ENCODE data around the gene TFPT. TPM values are rescaled to one million over a fixed set of nuclear protein-coding genes. Genes with fewer than 3 reads are reported as not detected.

The TFPT gene
- total and polyA plus RNA-seq, 2 of the 13 experiments (the other 11 are each of a cell fraction or from before 2014, with no cell fraction given), result 8.4 to 10.7 TPM

DNA sequence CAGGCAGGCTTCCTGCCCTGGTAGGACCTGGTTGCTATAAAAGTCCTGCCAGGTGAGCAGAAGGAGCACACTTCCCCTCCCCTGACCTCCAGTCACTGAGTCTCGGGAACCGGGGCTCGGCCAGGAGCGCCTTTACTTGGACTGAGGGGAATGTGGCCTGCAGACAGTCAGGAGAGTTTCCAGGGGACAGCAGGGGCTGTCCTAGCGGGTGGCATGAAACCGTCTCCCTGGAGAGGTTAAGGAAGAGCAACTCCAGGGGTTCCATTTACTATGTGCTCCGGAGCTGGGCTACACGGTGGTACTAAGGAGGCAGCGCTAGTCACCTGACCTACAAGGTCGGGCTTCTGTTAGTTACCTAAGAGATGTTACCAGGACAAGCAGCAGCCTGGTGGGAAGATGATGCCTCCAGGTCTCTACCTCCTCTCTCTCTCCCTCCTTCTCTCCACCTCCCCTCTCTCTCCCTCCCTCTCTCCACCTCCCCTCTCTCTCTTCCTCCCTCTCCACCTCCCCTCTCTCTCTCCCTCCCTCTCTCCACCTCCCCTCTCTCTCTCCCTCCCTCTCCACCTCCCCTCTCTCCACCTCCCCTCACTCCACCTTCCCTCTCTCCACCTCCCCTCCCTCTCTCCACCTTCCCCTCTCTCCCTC is 18.0 kb upstream of the TFPT start:
- CTCF ChIA-PET (ENCODE audit: low intra/inter-chr PET ratio, low total read pairs), result no interaction called here
- peaks cover 13% of the 10 kb centered on the region for H3K4me1 ChIP-seq (ENCODE audit: insufficient read depth, low read length)
- no peak overlapping the region for H3K27ac ChIP-seq (ENCODE audit: extremely low read length, insufficient read depth, low read length)
- peaks cover 2 to 12% of the 10 kb centered on the region in 2 experiments; a peak in 1 of 5 replicates for H3K36me3 ChIP-seq (replicated peaks in 1 of 2; ENCODE audit: control insufficient read depth in 1 of 2, insufficient read depth in 2 of 2, low read length in 2 of 2)
- no TSS peak for BruUV-seq (replicated peaks)
- peak; percentile 84 for DNase-seq (ENCODE audit: low spot score)
- peaks cover under 1% of the 10 kb centered on the region for H3K79me2 ChIP-seq (ENCODE audit: insufficient read depth, low read length)
- no peaks in the 10 kb centered on the region; a peak in 1 of 5 replicates for H3K27me3 ChIP-seq (ENCODE audit: control insufficient read depth in 1 of 2, insufficient read depth in 2 of 2, low read length in 2 of 2)
- H3K9me3 ChIP-seq (ENCODE audit: low read length), result peaks cover 5% of the 10 kb centered on the region
- peak; percentile 21; the same call in 1 of the 3 replicates for ATAC-seq
- POLR2A ChIA-PET, result no interaction called here
- H2AFZ ChIP-seq (ENCODE audit: low read length), result no peak overlapping the region
- in situ Hi-C loops (cut with HindIII; ENCODE audit: extremely low pct_ligation_motif_present, low pct_unique_long_range_greater_than_20kb), result no loop called here
- no peak overlapping the region for H3K9ac ChIP-seq (ENCODE audit: insufficient read depth, low read depth, low read length)
- 0 out of 2 replicates have a peak, but pooled peaks cover under 1% of the 10 kb centered on the region for H4K20me1 ChIP-seq (ENCODE audit: insufficient read depth, low read length)
- no peak for FAIRE-seq
- intact Hi-C loops (cut with micrococcal nuclease; ENCODE audit: unreplicated experiment), result no loop called here
- no peak overlapping the region for H3K4me2 ChIP-seq (ENCODE audit: low read depth, low read length)
- 83% methylated on average over 3 of the region's 10 CpGs for WGBS (ENCODE audit: low lambda C conversion rate)
- H3K4me3 ChIP-seq (replicated peaks in 1 of 3; ENCODE audit: insufficient read depth in 1 of 3, low read depth in 2 of 3, low read length in 3 of 3), result no peak overlapping the region
- TF ChIP-seq SCMH1 (CRISPR knock-in tag; IDR thresholded peaks at IDR 0.05; ENCODE audit: borderline replicate concordance) (no peak), ZBTB7A (CRISPR knock-in tag; IDR thresholded peaks at IDR 0.05) (no peak), PRPF4 (IDR thresholded peaks at IDR 0.05; ENCODE audit: low read depth, low read length, poor library complexity, severe bottlenecking) (peak; percentile 84), SIN3B (IDR thresholded peaks at IDR 0.05; ENCODE audit: low read length) (0 out of 2 replicates have a peak, but pooled peaks have one; percentile 18), ZNF17 (CRISPR knock-in tag; IDR thresholded peaks at IDR 0.05) (no peak), SOX6 (IDR thresholded peaks at IDR 0.05) (no peak), SOX6 (CRISPR knock-in tag; IDR thresholded peaks at IDR 0.05) (no peak), NKX3-1 (CRISPR knock-in tag; IDR thresholded peaks at IDR 0.05) (no peak), NBN (conservative IDR thresholded peaks at IDR 0.05) (no peak), NR0B2 (CRISPR knock-in tag; IDR thresholded peaks at IDR 0.05) (no peak), ZFP82 (CRISPR knock-in tag; IDR thresholded peaks at IDR 0.05; ENCODE audit: borderline replicate concordance) (no peak), ZBTB3 (CRISPR knock-in tag; IDR thresholded peaks at IDR 0.05; ENCODE audit: borderline replicate concordance, low read depth) (no peak), ZNF407 (CRISPR knock-in tag; IDR thresholded peaks at IDR 0.05; ENCODE audit: not compliant biosample characterization) (no peak)
- TF ChIP-seq, protein P1, sequence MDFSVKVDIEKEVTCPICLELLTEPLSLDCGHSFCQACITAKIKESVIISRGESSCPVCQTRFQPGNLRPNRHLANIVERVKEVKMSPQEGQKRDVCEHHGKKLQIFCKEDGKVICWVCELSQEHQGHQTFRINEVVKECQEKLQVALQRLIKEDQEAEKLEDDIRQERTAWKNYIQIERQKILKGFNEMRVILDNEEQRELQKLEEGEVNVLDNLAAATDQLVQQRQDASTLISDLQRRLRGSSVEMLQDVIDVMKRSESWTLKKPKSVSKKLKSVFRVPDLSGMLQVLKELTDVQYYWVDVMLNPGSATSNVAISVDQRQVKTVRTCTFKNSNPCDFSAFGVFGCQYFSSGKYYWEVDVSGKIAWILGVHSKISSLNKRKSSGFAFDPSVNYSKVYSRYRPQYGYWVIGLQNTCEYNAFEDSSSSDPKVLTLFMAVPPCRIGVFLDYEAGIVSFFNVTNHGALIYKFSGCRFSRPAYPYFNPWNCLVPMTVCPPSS (IDR thresholded peaks at IDR 0.05), result no peak
- TF ChIP-seq, protein P2, sequence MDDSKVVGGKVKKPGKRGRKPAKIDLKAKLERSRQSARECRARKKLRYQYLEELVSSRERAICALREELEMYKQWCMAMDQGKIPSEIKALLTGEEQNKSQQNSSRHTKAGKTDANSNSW (CRISPR knock-in tag; IDR thresholded peaks at IDR 0.05; ENCODE audit: borderline replicate concordance), result no peak
